GM04503 (cell line): ENCODE measurements around the gene SERPINB8.

ENCODE experiments used
- DNase-seq: peaks from one replicate; pipeline ENCODE4 v3.0.0-alpha.2; 2012; ENCODE audit warnings: low read depth

SERPINB8 gene

GRCh38 chr18:64017870-64018269, 48.0 kb downstream of the SERPINB8 start:
- DNase-seq: no peak

GRCh38 chr18:64019922-64020756, 50.3 kb downstream of the SERPINB8 start:
- DNase-seq: no peak

GRCh38 chr18:64026350-64026749, 56.5 kb downstream of the SERPINB8 start:
- no peak for DNase-seq

GRCh38 chr18:64027931-64028695, 58.2 kb downstream of the SERPINB8 start:
- DNase-seq: no peak

- DNase-seq: no peak
Observed at GRCh38 chr18:64029096-64029495, 59.2 kb downstream of the SERPINB8 start.

- DNase-seq: no peak
Observed at GRCh38 chr18:64031411-64031810, 61.5 kb downstream of the SERPINB8 start.

GRCh38 chr18:64032312-64032711, 62.4 kb downstream of the SERPINB8 start:
- DNase-seq: no peak

GRCh38 chr18:64037812-64038414, 68.0 kb downstream of the SERPINB8 start:
- DNase-seq: peak; percentile 2
